GM23338 (cell line): ENCODE results near the gene DPH6.

Source experiments
- CREB1 ChIP-seq: fragments of 250-450 bp; sonication (Bioruptor Pico); IDR thresholded peaks from 2 replicates; pipeline ENCODE4 v1.5.0; 2020; ENCODE audit warnings: low read depth, mild to moderate bottlenecking, moderate library complexity
- ETS1 ChIP-seq: IDR thresholded peaks from 2 replicates; pipeline ENCODE4 v1.6.1; 2016; ENCODE audit warnings: antibody characterized with exemption
- EZH2 ChIP-seq: fragments of 200-600 bp; sonication (generic); IDR thresholded peaks from one replicate; pipeline ENCODE4 v1.8.0; 2017; ENCODE audit warnings: antibody characterized with exemption, mild to moderate bottlenecking, low read depth; ENCODE audit not compliant: unreplicated experiment
- EZH2phosphoT487 ChIP-seq: fragments of 200-600 bp; sonication (generic); IDR thresholded peaks from one replicate; pipeline ENCODE4 v1.8.1; 2018; ENCODE audit warnings: antibody characterized with exemption; ENCODE audit not compliant: unreplicated experiment
- JUNB ChIP-seq: IDR thresholded peaks from one replicate; pipeline ENCODE4 v1.6.1; 2016; ENCODE audit warnings: antibody characterized with exemption; ENCODE audit not compliant: unreplicated experiment
- NANOG ChIP-seq: IDR thresholded peaks from 2 replicates; pipeline ENCODE4 v1.6.1; 2016; ENCODE audit warnings: antibody characterized with exemption, borderline replicate concordance
- POLR2AphosphoS5 ChIP-seq: IDR thresholded peaks from 2 replicates; pipeline ENCODE4 v1.6.1; 2016; ENCODE audit warnings: antibody characterized with exemption, low read depth
- ZNF114 ChIP-seq: fragments of 250-450 bp; sonication (Bioruptor Pico); IDR thresholded peaks from 2 replicates; pipeline ENCODE4 v1.5.0; 2020; ENCODE audit warnings: mild to moderate bottlenecking, moderate library complexity
- ZNF331 ChIP-seq: fragments of 250-450 bp; sonication (Bioruptor Pico); IDR thresholded peaks from 2 replicates; pipeline ENCODE4 v1.5.0; 2020; ENCODE audit warnings: low read depth, mild to moderate bottlenecking, moderate library complexity
- TF ChIP-seq, protein P1 (sequence below): IDR thresholded peaks from one replicate; pipeline ENCODE4 v1.6.1; 2018; ENCODE audit warnings: antibody characterized with exemption; ENCODE audit not compliant: unreplicated experiment
- TF ChIP-seq, protein P2 (sequence below), 2 experiments: fragments of 200-600 bp in 1 of 2; sonication (generic) in 1 of 2; conservative IDR thresholded peaks; 2 replicates each; pipeline versions ENCODE4 v1.5.1 to v1.6.1; 2016 to 2017; ENCODE audit warnings: antibody characterized with exemption in 2 of 2, low read depth in 2 of 2, mild to moderate bottlenecking in 2 of 2, moderate library complexity in 1 of 2
- TF ChIP-seq, protein P3 (sequence below): fragments of 250-450 bp; sonication (Bioruptor Pico); IDR thresholded peaks from 2 replicates; pipeline ENCODE4 v1.5.0; 2020; ENCODE audit warnings: mild to moderate bottlenecking, moderate library complexity

DNA sequence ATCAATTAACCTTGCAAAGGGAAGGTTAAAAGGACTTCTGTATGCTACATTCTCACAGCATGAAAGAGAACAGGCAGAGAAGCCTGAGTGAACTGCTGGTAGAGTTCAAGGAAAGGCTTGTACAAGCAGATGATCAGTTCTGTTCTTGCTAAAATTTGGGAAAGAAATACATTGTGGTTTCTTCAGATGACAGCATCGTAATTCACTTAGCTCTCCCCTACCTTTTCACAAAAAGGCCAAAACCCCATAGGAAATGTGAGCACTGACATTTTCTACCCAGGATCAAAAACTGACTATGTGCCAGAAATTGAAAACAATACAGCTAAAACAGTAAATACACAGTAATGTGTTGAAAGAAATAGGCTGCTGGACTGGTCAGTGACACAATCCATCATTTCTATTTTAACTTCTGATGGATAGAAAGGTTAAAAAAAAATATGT lies 216.4 kb downstream of the DPH6 start:
- TF ChIP-seq POLR2AphosphoS5 (no peak), EZH2 (no peak), EZH2phosphoT487 (no peak), ZNF114 (CRISPR knock-in tag) (no peak), NANOG (no peak), ZNF331 (CRISPR knock-in tag) (no peak), CREB1 (CRISPR knock-in tag) (no peak), ETS1 (no peak), JUNB (no peak)
- TF ChIP-seq, protein P1, sequence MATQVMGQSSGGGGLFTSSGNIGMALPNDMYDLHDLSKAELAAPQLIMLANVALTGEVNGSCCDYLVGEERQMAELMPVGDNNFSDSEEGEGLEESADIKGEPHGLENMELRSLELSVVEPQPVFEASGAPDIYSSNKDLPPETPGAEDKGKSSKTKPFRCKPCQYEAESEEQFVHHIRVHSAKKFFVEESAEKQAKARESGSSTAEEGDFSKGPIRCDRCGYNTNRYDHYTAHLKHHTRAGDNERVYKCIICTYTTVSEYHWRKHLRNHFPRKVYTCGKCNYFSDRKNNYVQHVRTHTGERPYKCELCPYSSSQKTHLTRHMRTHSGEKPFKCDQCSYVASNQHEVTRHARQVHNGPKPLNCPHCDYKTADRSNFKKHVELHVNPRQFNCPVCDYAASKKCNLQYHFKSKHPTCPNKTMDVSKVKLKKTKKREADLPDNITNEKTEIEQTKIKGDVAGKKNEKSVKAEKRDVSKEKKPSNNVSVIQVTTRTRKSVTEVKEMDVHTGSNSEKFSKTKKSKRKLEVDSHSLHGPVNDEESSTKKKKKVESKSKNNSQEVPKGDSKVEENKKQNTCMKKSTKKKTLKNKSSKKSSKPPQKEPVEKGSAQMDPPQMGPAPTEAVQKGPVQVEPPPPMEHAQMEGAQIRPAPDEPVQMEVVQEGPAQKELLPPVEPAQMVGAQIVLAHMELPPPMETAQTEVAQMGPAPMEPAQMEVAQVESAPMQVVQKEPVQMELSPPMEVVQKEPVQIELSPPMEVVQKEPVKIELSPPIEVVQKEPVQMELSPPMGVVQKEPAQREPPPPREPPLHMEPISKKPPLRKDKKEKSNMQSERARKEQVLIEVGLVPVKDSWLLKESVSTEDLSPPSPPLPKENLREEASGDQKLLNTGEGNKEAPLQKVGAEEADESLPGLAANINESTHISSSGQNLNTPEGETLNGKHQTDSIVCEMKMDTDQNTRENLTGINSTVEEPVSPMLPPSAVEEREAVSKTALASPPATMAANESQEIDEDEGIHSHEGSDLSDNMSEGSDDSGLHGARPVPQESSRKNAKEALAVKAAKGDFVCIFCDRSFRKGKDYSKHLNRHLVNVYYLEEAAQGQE: no peak
- TF ChIP-seq, protein P2, sequence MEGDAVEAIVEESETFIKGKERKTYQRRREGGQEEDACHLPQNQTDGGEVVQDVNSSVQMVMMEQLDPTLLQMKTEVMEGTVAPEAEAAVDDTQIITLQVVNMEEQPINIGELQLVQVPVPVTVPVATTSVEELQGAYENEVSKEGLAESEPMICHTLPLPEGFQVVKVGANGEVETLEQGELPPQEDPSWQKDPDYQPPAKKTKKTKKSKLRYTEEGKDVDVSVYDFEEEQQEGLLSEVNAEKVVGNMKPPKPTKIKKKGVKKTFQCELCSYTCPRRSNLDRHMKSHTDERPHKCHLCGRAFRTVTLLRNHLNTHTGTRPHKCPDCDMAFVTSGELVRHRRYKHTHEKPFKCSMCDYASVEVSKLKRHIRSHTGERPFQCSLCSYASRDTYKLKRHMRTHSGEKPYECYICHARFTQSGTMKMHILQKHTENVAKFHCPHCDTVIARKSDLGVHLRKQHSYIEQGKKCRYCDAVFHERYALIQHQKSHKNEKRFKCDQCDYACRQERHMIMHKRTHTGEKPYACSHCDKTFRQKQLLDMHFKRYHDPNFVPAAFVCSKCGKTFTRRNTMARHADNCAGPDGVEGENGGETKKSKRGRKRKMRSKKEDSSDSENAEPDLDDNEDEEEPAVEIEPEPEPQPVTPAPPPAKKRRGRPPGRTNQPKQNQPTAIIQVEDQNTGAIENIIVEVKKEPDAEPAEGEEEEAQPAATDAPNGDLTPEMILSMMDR (conservative IDR thresholded peaks at IDR 0.05; ENCODE audit: low read depth in 2 of 2): no peak
- TF ChIP-seq, protein P3, sequence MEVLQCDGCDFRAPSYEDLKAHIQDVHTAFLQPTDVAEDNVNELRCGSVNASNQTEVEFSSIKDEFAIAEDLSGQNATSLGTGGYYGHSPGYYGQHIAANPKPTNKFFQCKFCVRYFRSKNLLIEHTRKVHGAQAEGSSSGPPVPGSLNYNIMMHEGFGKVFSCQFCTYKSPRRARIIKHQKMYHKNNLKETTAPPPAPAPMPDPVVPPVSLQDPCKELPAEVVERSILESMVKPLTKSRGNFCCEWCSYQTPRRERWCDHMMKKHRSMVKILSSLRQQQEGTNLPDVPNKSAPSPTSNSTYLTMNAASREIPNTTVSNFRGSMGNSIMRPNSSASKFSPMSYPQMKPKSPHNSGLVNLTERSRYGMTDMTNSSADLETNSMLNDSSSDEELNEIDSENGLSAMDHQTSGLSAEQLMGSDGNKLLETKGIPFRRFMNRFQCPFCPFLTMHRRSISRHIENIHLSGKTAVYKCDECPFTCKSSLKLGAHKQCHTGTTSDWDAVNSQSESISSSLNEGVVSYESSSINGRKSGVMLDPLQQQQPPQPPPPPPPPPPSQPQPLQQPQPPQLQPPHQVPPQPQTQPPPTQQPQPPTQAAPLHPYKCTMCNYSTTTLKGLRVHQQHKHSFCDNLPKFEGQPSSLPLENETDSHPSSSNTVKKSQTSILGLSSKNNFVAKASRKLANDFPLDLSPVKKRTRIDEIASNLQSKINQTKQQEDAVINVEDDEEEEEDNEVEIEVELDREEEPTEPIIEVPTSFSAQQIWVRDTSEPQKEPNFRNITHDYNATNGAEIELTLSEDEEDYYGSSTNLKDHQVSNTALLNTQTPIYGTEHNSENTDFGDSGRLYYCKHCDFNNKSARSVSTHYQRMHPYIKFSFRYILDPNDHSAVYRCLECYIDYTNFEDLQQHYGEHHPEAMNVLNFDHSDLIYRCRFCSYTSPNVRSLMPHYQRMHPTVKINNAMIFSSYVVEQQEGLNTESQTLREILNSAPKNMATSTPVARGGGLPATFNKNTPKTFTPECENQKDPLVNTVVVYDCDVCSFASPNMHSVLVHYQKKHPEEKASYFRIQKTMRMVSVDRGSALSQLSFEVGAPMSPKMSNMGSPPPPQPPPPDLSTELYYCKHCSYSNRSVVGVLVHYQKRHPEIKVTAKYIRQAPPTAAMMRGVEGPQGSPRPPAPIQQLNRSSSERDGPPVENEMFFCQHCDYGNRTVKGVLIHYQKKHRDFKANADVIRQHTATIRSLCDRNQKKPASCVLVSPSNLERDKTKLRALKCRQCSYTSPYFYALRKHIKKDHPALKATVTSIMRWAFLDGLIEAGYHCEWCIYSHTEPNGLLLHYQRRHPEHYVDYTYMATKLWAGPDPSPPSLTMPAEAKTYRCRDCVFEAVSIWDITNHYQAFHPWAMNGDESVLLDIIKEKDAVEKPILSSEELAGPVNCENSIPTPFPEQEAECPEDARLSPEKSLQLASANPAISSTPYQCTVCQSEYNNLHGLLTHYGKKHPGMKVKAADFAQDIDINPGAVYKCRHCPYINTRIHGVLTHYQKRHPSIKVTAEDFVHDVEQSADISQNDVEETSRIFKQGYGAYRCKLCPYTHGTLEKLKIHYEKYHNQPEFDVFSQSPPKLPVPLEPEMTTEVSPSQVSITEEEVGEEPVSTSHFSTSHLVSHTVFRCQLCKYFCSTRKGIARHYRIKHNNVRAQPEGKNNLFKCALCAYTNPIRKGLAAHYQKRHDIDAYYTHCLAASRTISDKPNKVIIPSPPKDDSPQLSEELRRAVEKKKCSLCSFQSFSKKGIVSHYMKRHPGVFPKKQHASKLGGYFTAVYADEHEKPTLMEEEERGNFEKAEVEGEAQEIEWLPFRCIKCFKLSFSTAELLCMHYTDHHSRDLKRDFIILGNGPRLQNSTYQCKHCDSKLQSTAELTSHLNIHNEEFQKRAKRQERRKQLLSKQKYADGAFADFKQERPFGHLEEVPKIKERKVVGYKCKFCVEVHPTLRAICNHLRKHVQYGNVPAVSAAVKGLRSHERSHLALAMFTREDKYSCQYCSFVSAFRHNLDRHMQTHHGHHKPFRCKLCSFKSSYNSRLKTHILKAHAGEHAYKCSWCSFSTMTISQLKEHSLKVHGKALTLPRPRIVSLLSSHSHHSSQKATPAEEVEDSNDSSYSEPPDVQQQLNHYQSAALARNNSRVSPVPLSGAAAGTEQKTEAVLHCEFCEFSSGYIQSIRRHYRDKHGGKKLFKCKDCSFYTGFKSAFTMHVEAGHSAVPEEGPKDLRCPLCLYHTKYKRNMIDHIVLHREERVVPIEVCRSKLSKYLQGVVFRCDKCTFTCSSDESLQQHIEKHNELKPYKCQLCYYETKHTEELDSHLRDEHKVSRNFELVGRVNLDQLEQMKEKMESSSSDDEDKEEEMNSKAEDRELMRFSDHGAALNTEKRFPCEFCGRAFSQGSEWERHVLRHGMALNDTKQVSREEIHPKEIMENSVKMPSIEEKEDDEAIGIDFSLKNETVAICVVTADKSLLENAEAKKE: no peak
